GM12801 (cell line): ENCODE results near the gene SRPK1.

Experiments used
- TF ChIP-seq, protein P1 (sequence below): IDR thresholded peaks from one replicate; pipeline ENCODE4 v1.5.1; 2011; ENCODE audit warnings: control low read depth; ENCODE audit not compliant: insufficient read length; ENCODE audit errors: extremely low read depth

SRPK1 gene

DNA sequence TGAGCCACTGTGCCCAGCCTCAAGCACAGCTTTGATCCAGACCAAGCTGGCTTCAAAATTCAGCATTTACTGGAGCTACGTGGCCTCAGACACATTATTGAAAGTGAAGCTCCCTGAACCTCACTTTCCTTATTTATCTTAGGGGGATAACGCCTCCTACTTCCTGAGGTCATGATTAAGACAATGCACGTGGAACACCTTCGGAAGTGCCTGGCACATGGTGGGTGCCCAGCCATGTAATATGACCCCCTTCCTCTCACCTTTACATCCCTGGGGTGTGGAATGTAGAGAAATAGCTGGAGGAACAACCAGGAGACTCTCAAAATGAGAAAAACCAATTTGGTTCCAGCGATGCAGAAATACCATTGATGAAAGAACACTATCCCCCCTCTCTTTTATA, 122.2 kb downstream of the SRPK1 start:
- TF ChIP-seq, protein P1, sequence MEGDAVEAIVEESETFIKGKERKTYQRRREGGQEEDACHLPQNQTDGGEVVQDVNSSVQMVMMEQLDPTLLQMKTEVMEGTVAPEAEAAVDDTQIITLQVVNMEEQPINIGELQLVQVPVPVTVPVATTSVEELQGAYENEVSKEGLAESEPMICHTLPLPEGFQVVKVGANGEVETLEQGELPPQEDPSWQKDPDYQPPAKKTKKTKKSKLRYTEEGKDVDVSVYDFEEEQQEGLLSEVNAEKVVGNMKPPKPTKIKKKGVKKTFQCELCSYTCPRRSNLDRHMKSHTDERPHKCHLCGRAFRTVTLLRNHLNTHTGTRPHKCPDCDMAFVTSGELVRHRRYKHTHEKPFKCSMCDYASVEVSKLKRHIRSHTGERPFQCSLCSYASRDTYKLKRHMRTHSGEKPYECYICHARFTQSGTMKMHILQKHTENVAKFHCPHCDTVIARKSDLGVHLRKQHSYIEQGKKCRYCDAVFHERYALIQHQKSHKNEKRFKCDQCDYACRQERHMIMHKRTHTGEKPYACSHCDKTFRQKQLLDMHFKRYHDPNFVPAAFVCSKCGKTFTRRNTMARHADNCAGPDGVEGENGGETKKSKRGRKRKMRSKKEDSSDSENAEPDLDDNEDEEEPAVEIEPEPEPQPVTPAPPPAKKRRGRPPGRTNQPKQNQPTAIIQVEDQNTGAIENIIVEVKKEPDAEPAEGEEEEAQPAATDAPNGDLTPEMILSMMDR = no peak

DNA sequence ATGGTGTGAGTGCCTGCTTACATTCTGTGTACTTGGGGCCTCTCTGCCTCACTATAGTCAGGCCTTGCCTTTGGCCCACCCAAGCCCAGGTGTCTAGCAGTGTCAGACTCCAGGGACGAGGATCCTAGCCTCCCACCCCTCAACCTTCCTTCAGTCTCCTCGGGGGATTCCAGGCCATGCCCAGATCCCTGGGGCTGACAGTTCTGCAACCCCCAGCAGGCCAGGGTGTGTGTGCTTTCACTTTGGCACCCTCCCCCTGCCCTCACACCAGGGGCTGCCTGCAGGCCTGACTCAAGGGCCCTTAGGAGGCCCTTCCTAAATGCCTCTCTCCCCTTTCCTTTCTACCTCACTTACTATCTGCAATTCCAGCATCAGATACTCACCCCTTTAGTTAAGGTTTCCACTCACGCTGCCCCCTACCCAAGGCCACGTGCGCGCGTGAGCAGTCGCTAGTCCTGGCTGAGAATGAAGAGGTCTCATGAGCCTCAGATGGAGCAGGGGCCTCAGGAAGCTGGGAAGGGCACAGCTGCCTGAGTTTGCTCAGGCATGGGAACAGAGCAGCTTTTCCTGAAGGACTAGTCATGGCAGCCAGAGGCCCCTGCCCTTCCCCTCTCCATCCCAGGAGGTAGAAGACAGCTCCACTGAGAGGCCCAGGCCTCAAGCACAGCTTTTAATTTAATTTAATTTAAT, 122.9 kb downstream of the SRPK1 start:
- TF ChIP-seq, protein P1 = no peak

DNA sequence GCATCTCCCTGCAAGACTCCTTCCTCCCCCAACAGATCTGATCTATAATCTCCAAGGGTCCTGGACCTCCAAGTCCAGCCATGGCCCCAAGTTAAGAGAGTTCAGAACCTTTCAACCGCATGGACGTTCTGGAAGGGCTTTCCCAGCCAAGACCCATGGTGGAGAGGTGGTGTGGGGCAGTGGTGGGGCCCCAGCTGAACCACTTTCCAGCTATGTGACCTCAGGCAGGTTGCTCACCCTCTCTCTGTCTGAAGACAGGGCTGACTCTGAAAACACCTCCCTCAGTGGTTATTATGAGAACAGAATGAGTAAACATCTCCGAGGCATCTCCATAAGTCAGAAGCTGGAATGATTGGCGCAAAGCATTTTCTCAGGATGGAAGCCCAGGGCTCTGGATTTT, 124.7 kb downstream of the SRPK1 start:
- TF ChIP-seq, protein P1 = no peak

DNA sequence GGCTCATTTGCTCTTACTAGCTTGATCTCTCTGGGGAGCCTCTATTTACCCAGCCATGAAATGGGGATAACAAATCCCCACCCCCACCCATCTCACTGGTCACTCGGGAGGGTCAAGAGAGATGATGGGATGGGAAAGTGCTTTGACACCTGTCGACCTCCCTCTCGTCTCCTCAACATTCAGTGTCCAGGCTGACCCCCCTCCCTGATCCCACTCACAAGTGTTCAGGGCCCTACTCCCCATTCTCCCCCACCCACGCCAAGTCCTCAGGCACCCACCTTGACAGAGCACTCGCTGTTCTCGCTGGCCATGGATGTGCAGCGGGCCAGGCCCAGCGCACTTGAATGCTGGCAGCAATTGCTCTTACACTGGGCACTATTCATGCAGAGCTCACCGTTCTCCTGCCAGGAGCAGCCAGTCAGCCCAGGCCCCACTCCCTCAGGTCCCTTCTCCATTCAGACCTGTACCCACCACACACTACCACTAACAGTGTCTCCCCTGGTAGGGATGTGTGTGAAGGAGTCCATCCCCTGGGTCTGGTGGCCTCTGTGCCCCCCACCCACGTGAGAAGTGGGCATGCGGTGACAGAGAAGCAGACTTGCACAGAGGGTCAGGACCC, 125.3 kb downstream of the SRPK1 start:
- TF ChIP-seq, protein P1 = no peak

DNA sequence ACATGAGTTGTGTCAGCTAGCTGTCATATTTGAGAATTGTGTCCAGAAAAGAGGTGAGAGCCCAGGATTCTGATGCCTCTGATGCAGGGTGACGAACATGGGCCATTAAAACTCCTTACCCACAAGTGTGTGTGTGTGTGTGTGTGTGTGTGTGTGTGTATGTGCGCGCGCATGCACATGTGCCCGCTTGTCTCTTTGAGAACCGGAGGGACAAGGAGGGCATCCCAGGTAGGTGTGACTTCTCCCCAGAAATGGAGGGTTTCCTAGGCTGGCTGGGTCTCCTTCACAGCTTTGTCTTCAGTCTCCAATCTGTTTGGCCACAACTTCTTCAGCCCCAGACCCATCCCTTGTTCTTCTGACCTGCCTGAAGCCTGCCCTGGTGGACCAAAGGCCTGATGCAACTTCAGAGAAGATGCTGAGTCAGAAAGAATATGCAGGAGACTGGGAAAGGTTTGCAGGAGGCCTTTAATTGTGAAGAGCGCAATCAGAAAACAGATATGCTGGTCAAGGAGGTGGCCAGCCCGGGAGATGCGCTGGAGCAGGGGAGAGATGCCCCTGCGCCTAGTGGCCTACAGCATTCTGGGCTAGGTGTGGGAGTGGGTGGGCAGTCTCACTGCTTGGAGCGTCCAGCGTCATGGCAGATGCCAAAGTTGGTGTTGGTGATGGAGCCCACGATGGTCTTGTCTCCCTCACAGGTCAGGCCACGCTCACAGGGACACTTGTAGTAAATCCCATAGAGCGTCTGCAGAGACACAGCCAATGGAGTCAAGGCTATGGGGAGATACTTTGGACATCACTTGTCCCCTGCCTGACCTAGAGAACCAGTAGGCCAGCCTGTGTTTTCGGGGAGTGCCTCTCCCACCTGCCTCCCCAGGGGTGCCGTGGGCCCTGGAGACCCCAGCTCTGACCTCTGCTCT, 126.1 kb downstream of the SRPK1 start:
- TF ChIP-seq, protein P1 = no peak

DNA sequence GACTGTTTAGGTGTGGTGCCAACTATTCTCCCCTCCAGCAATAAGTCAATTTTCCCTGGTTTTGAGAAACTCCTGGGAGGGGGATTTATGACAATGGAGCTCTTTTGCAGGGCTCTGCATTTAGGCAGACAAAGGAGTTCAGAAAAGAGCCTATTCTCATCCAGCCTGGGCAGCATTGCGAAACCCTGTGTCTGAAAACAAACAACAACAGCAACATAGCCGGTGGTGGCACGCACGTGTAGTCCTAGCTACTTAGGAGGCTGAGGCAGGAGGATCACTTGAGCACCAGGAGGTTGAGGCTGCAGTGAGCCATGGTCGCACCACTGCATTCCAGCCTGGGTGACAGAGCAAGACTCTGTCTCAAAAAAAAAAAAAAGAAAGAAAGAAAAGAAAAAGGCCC, 130.2 kb downstream of the SRPK1 start:
- TF ChIP-seq, protein P1 = no peak

DNA sequence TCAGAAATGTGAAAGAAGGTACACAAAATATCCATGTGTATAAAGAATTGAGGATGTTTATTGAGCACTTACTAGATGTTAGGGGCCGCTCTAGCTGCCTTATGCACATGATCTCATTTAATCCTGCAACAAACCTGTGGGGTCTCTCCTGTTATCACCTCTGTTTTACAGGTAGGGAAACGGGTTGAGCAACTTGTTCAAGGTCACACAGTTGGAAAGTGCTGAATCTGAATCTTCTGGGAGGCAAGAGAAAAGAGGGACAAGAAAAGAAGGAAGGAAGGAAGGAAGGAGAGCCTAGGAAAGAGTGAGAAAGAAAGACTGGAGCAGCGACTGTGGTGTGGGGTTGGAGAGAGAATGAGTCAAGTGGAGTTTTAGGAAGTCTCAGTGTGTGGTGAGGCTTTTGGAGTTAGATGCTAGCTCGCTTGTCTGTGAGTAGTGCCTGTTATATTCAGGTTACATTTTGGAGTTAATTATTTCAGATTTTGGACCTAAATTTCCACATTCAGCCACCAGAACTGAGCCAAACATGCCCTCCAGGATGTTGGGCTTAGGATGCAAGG, 132.4 kb downstream of the SRPK1 start:
- TF ChIP-seq, protein P1 = no peak
